GM12891 (cell line): ENCODE results near the gene CARTPT.

Source experiments
- DNase-seq: peaks from one replicate; pipeline ENCODE4 v3.0.0; 2011; ENCODE audit warnings: low spot score; ENCODE audit not compliant: insufficient read length
- FAIRE-seq: peaks from 2 replicates; lab custom pipeline; 2011; peaks lifted over from hg19 to GRCh38; lab: Jason Lieb, UNC
- PAX5 ChIP-seq: IDR thresholded peaks from 2 replicates; pipeline ENCODE4 v1.6.1; 2011; ENCODE audit warnings: low read length, moderate library complexity, mild to moderate bottlenecking; ENCODE audit not compliant: insufficient read depth, severe bottlenecking
- POLR2A ChIP-seq: IDR thresholded peaks from 2 replicates; pipeline ENCODE4 v1.6.1; 2011; ENCODE audit warnings: low read depth, low read length, control low read depth
- POLR2AphosphoS5 ChIP-seq: IDR thresholded peaks from 2 replicates; pipeline ENCODE4 v1.6.1; 2011; ENCODE audit warnings: low read depth, low read length, control low read depth
- POU2F2 ChIP-seq: IDR thresholded peaks from 2 replicates; pipeline ENCODE4 v1.6.1; 2011; ENCODE audit warnings: low read depth, mild to moderate bottlenecking, control low read depth, low read length, moderate library complexity
- SPI1 ChIP-seq: IDR thresholded peaks from 2 replicates; pipeline ENCODE4 v1.6.1; 2011; ENCODE audit warnings: low read depth, low read length, control low read depth
- TAF1 ChIP-seq: IDR thresholded peaks from 2 replicates; pipeline ENCODE4 v1.6.1; 2011; ENCODE audit warnings: low read depth, low read length, control low read depth

CARTPT gene

DNA sequence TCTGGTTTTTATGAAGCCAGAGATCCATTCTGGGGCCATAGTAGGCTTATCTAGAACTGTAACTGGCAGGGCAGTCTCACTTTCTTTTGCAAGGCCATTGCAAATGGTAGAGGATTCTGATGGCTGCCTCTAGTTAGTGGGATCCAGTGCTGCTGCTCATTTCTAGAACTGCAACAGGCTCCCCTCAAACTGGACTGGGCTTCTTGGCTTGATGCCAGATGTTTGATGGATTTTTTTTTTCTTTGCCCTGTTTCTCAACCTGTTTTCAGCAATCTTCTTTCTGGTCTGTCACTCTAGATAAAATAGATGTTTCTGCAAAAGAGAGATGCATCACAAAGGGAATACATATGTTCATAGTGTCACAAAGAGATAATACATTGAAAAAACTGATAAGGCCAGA, 11.9 kb downstream of the CARTPT start:
- no peak for DNase-seq
- FAIRE-seq = no peak
- TF ChIP-seq SPI1 (no peak), PAX5 (no peak), TAF1 (no peak), POLR2AphosphoS5 (no peak), POLR2A (no peak), POU2F2 (no peak)

DNA sequence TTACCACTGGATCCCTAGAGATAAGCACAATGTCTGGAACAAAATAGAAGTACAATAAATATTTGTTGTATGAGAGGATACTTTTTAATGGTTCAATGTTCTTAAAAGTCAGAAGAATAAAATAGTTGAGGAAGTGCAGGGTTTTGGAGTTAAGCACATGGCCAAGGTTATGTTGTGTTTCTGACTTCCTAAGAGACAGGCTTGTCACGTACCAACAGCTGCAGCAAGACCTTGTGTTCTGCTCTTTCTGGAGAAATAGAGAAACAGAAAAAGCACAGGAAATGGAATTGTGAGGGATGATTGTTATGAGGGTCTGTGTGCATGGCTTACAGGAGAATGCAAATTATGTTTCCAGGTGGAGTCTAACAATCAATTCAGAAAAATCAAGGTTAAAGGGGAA, 12.9 kb downstream of the CARTPT start:
- DNase-seq = no peak
- no peak for FAIRE-seq
- TF ChIP-seq PAX5 = no peak
- TF ChIP-seq POU2F2 = no peak
- TF ChIP-seq POLR2AphosphoS5 = no peak
- no peak for TF ChIP-seq SPI1
- no peak for TF ChIP-seq TAF1
- TF ChIP-seq POLR2A = no peak

DNA sequence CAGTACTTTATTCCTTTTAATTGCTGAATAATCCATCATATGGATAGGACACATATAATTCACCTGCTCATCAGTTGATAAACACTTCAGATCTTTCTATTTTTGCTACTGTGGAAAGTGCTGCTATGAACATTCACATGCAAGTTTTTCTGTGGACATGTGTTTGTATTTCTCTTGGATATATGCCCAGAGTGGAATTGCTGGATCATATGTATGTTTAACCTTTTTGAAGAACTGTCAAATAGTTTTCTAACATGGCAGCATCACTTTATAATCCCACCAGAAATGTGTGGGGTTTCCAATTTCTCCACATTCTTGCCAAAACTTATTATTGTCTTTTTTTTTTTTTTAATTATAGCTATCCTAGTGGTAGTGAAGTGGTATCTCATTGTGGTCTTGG, 15.1 kb downstream of the CARTPT start:
- DNase-seq = no peak

DNA sequence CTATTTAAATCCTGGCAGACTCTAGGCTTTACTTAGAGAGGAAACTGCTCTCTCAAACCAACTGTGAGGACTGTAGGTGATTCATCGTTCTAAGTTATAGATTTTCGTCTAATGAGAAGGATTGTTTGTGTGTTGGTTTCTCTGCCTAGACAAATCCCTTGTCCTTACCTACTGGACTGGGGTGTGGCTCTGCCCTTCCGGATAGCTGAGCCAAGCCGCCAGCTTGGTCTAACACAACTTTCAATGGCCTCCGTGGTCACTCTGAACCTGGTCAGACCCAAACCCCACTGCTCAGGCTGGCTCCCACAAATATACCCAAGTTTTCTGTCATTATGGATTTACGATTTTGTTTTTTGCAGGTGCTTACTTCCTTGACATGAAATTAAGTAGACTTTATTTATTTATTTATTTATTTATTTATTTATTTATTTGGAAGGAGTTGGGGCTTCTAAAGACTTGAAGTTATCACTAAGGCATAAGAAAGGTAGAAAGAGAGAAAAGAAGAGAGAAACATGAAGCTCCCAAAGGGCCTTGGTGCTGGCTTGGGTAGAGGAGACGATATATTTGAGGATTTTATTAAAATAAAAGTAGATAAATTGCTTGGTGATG, 19.0 kb downstream of the CARTPT start:
- TF ChIP-seq POLR2A = no peak
- no peak for TF ChIP-seq TAF1
- no peak for TF ChIP-seq POLR2AphosphoS5
- TF ChIP-seq PAX5 = no peak
- no peak for TF ChIP-seq SPI1
- TF ChIP-seq POU2F2 = no peak
- DNase-seq = no peak
- FAIRE-seq = no peak

More for the DNA sequence above, 15.1 kb downstream of the CARTPT start:
- TF ChIP-seq TAF1 (no peak), PAX5 (no peak), POLR2A (no peak), SPI1 (no peak), POU2F2 (no peak)
- FAIRE-seq = no peak

DNA sequence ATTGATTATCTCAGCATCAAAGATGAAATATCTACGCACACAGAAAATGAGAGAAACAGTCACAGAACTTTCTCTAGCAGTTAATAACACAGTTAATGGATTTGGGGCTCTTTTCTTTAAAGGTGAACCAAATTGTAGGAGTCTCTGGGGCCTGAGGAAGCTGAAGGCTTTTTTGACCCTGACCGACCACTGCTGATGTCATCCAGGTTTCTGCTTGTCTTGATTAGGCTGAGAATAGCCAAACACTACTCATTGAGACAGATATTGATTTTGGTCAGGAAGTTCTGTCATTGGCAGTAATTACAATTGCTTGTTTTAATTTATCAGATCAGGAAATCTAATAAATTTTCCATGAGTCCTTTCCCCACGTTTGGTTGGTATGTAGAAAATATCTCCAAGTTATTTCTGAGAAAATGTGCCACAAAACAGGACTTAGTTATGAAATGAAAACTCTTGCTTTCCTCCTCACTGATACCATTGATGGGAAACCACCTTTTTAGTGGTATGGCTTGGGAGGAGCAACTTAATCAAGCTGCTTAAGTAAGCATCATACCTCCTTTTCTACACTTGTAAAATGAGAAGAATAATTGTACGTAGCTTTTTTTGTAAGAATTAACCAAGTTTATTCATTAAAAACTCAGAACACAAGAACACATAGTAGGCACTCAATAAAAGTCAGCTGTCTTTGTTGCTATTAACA, 19.7 kb downstream of the CARTPT start:
- FAIRE-seq (peak; percentile 52), DNase-seq (no peak)
- TF ChIP-seq PAX5 (no peak), POU2F2 (no peak), POLR2A (no peak), SPI1 (no peak), POLR2AphosphoS5 (no peak), TAF1 (no peak)

DNA sequence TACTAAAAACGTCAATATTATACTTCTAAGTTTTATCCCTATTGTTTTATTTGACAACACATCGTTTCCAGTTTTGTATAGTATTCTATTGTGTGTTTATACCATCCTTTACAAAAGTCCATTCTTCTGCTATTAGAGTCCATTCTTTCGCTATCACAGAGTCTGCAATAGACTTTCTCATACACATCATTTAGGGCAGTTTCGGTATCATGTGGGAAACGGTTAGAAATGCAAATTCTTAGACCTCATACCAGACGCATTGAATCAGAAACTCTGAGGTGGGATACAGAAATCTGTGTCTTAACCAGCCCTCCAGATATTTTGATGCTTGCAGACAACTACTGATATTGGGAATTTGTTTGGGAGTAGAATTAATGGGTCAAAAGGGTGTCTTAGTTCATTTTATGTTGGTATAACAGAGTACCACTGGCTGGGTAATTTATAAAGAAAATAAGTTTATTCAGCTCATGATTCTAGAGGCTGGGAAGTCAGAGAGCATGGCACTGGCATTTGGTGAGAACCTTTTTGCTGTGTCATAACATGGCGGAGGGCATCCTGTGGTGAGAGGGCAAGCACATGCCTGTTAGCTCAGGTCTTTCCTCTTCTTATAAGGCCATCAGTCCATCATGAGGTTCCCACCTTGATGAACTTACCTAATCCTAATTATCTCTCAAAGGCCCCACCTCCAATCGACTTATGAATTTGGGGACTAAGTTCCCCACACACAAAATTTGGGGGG, 21.1 kb downstream of the CARTPT start:
- FAIRE-seq = peak; percentile 85
- peak; percentile 89; the same call in 1 of the 2 replicates for TF ChIP-seq POU2F2
- TF ChIP-seq TAF1 = no peak

DNA sequence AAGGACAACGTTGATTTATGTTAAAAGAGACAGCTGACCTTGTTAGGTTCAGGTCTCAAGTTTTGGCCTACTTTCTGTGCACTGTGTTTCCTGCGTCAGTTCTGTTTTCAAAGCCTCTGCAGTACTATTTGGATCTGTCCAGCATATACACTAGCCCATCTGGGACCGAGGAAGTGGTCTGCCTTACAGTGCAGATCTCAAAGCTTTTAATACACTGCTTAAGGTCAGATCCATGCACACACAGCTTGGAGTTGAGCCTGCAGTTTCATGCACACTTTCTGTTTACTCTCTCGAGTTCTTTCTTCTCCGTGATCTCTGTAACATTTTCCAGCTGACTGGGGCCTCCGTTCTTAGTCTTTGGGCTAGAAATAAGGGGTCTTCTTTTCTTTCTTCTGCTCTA, 24.1 kb downstream of the CARTPT start:
- peak; percentile 9 for FAIRE-seq
- TF ChIP-seq TAF1 = no peak
- TF ChIP-seq POLR2A = no peak
- no peak for TF ChIP-seq POLR2AphosphoS5
- no peak for TF ChIP-seq PAX5
- TF ChIP-seq POU2F2 = no peak
- no peak for TF ChIP-seq SPI1
- no peak for DNase-seq

More for the DNA sequence above, 21.1 kb downstream of the CARTPT start:
- peak; percentile 30 for DNase-seq

DNA sequence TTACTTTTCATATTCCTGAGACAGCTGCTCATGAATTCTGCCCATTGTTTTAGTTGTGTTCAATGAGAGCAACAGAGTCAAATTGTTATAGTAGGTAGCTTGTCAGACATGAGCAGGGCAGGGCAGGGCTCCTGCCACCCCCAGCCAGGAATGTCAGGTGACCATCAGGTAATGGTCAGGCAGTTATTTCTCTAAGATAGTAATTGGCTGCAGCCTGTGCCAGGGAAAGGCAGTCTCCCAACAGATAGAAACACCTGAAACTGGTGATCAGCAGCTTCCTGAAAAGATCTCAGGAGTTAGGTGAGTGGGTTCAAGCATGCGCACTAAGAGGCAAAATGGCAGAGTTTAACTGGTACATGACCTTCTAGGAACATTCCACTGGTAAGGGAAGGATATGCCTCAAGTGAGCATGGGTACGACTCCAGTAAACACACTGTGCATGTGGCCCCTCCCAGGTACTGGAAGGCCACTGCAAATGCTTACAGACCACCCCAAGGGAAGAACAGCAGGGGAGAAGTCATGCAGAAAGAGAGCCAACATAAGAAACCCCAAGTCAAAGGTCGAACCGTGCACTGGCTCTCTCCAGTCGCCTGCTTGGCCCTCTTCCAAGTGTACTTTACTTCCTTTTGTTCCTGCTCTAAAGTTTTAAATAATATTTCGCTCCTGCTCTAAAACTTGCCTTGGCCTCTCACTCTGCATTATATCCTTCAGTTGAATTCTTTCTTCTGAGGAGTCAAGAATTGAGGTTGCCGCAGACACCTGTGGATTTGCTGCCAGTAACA, 25.1 kb downstream of the CARTPT start:
- FAIRE-seq (no peak), DNase-seq (no peak)
- TF ChIP-seq POU2F2 = no peak
- no peak for TF ChIP-seq PAX5
- TF ChIP-seq SPI1 = no peak
- no peak for TF ChIP-seq POLR2A
- no peak for TF ChIP-seq TAF1
- no peak for TF ChIP-seq POLR2AphosphoS5
